ENCODE measurements around the gene ANO8. TPM values are rescaled to one million over a fixed set of nuclear protein-coding genes. Genes with fewer than 3 reads are reported as not detected.
"Not testable (repeated sequence)": the region's sequence is repeated elsewhere in the genome, so short reads cannot be mapped to it uniquely, and the experiment has no call there.

ANO8 gene
- total RNA-seq: 6.3 and 9.6 TPM in 2 replicates

GRCh38 chr19:17334414-17335409, at the start of gene ANO8:
Gene ANO8, minus strand, starts transcription at chr19:17334855. Its CDS starts 185 bp downstream, at chr19:17334670.
- peak; percentile 85 for DNase-seq (ENCODE audit: extremely low read depth, low read depth, low spot score)

- DNase-seq (ENCODE audit: extremely low read depth, low read depth, low spot score): no peak
These were observed 45.9 kb upstream of the ANO8 start for GRCh38 chr19:17380426-17381138.

DNA sequence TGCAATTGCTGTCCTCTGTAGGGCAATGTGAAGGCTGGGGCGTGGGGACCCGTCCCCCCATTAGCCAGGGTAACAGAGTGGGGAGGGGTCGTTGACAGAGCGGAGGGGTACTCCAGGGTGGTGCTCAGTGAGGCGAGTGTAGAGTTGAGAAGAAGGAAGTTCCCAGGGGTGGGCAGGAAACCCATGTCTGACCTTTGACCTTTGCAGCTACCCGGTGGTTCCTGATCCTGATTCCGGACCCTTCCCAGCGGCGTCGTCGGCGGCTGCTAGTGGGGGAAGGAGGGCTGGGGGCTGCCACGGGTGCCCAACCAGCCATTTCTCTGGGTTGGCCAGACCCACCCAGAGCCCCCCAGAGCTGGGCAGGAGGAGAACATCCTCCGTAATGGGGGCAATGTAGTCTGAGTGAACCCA, 44.6 kb upstream of the ANO8 start:
- DNase-seq (ENCODE audit: extremely low read depth, low read depth, low spot score): no peak

DNA sequence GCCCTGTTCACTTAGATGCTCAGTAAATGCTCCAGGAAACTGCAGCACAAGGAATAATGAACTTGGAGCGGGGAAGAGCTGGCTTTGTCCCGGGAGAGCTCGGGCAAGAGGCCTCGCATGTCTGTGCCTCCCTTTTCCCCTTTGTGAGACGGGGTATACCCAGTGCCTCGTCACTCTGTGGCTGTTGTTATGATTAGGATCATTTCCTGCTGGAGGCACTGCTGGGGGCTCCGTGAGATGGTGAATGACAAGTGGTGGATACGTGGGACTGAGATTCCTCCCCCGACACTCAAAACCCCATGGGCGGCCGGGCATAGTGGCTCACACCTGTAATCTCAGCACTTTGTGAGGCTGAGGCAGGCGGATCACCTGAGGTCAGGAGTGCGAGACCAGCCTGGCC, 43.6 kb upstream of the ANO8 start:
- DNase-seq (ENCODE audit: extremely low read depth, low read depth, low spot score): no peak

DNA sequence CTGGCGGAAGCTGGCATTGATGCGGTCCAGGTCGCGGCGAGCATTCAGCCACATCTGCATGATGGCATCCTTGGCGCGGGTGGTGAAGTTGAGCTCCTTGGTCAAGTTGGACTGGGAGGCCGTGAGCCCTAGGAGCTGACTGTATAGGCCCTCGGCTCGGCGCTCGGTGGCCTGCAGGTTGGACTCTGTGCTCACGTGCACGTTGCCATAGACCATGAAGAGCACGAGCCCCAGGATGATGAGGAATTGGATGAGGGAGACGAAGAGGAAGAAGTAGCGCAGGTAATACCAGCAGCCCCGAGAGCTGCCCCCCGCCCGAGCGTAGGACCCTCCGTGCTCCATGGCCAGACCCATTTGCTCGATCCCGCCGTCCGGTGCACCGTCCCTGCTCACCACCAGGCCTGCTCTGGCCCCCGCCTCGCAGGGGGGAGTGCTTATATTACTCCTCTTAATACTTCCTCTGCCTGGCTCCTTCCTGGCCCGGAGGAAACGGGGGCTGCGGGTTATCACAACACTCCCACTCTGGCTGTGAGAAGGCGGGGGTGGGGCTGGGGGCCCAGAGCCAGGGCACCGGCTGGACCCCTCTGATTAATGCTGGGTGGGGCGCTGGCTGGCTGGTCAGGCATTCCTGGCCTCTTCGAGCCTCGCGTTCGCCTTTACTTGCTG, 42.4 kb upstream of the ANO8 start, which contains the start of gene PLVAP:
PLVAP (minus strand) TSS at position 408 of the 666 bp plus-strand sequence; CDS start at position 354, 54 bp downstream.
- no peak for DNase-seq (ENCODE audit: extremely low read depth, low read depth, low spot score)

DNA sequence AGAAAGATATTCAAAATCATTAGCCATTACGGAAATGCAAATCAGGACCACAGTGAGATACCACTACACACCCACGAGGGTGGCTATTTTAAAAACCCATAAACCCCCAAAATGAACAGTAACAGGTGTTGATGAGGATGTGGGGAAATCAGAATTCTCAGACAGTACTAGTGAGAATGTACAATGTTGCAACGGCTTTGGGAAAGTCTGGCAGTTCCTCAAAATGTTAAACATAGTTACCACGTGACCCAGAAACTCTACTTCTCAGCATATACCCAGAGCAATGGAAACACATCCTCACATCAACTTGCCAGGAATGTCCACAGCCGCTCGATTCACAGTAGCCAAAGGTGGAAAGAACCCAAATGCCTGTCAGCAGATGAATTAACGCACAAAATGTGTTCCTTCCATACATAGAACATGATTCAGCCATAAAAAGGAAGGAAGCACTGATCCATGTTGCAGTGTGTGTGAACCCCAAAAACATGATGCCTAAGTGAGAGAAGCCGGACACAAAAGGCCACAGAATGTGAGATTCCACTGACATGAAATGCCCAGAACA, 35.5 kb upstream of the ANO8 start:
- DNase-seq (ENCODE audit: extremely low read depth, low read depth, low spot score): no peak

- no peak for DNase-seq (ENCODE audit: extremely low read depth, low read depth, low spot score)
These were observed 30.7 kb upstream of the ANO8 start for GRCh38 chr19:17365361-17365760.

DNA sequence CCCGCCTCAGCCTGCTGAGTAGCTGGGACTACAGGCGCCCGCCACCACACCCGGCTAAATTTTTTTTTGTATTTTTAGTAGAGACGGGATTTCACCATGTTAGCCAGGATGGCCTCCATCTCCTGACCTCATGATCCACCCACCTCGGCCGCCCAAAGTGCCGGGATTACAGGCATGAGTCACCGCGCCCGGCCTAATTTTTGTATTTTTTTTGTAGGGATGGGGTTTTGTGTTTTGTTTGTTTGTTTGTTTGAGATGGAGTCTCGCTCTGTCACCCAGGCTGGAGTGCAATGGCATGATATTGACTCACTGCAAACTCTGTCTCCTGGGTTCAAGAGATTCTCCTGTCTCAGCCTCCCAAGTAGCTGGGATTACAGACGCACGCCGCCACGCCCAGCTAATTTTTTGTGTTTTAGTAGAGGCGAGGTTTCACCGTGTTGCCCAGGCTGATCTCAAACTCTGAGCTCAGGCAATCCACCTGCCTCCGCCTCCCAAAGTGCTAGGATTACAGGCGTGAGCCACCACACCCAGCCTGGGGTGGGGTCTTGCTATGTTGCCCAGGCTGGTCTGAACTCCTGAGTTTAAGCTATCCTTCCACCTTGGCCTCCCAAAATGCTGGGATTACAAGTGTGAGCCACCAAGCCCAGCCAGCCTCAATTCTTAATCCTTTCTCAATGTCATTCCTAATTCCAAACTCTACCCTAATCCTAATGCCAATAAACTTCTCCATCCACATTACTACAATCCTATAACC, 29.4 kb upstream of the ANO8 start:
- DNase-seq (ENCODE audit: extremely low read depth, low read depth, low spot score): not testable (repeated sequence)

DNA sequence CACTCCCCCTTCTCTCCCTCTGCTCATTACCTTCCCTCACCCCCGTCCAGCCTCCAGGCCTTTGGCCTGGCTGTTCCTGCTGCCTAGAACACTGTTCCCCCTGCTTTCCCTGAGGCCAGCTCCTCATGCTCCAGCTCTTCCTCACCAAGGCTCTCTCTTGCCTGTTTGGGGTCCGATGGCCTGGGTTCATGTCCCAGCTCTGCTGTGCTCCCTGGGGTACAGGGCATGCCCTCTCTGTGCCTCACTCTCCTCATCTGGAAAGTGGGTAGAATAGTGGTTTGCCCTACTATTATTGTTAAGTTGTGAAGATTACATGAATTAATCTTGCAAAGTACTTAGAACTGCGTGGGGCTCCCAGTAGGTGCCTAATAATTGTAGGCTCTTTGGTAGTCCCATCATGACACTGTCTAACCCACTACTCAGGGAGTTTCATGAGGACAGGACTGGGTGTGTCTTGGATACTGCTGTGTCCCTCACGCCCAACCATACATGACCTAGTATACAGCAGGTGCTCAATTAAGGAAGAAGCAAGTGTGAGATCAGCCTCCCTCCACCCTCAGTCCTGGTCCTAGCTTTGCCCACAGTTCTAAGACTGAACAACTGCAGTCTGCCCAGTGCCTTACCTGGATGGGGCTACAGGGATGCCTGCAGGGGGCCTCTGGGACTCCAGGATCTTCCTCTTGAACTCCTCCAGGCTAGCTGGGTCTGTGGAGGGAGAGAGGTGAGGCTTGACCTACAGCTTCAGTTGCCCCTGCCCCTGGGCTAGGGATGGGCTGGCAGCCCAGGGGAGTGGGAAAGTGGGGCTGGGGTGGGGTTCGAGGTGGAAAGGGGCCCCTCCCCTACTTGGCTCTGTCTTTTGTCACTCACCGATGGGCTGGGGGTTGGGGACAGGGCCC, 25.5 kb upstream of the ANO8 start:
- no peak for DNase-seq (ENCODE audit: extremely low read depth, low read depth, low spot score)

GRCh38 chr19:17358395-17358794, 23.7 kb upstream of the ANO8 start:
- no peak for DNase-seq (ENCODE audit: extremely low read depth, low read depth, low spot score)

DNA sequence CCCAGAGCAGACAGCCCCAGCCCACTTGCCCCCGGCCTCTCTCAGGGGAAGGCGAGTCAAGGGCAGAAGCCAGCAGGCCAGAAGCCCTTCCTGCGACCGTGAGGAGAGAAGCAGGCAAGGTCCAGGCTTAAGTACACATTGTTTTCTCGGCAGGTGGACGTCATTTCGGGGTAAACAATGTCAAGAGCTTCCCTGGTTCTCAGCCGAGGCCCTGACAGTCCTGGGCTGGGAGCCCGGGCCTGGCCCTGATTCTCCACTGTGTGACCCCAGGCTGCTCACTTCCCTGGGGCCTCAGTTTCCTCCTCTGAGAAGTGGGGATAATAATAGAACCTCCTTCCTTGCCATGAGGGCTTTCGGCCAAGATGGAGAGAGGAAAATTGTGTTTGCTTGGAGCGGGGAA, 23.1 kb upstream of the ANO8 start:
- DNase-seq (ENCODE audit: extremely low read depth, low read depth, low spot score): no peak

- no peak for DNase-seq (ENCODE audit: extremely low read depth, low read depth, low spot score)
These were observed 22.5 kb upstream of the ANO8 start for GRCh38 chr19:17357078-17357666.

- no peak for DNase-seq (ENCODE audit: extremely low read depth, low read depth, low spot score)
These were observed 18.7 kb upstream of the ANO8 start for GRCh38 chr19:17353386-17353785.

DNA sequence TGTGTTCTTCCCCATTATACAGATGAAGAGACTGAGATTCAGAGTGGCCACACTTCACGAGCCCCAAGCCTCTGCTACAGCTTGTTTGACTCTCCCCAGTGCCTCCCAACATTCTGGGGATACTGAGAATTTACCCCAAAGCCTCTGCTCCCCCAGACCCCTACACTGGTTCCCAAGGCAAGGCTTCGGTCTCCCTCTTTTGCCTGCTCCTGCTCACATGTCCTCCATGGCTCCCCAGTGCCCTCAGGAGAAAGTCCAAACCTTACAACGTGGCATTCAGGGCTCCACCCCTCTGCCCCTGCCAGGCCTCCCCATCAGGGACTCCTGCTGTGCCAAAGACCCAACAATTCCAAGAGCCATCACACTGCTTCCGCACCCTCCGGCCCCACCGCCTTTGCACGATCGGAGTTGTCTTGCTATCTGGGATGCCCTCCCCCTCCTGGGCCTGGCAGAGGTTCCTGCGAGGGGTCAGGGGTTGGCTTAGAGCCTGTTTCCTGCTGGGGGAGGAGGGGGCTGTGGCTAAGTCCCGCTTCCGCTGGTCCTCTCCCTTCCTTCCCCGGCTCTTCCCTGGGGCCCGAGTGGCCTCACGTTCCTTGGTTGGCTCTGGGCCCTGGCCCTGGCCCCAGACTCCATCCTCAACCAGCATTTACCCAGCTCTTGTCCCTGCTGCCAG, 18.1 kb upstream of the ANO8 start:
- DNase-seq (ENCODE audit: extremely low read depth, low read depth, low spot score): no peak

DNA sequence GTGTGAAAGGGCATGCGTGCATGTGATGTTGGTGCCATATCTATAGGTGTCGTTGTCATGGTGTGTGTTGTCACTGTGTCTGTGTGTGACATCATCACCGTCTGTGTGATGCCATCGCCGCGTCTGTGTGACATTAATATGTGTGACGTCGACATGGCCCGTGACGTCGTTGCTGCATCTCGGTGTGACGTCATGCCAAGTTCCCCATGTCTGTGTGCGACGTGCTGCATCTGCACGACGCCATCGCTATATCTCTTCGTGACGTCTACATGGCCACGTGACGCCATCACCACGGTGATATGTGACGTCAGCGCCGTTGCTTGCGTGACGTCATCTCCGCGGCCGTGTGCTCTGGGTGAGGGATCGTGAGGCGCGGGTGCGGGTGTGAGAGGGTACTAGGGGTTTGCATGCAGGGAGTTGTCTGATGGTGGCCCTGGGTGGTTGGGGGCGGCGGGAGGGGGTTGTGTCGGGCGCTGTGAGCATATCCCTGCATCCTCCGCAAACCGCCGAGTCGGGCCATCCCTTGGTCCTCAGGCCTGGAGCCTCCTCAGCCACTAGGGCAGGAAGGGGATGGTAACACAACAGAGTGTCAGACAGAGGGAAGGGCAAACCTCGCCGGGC, 17.3 kb upstream of the ANO8 start:
- DNase-seq (ENCODE audit: extremely low read depth, low read depth, low spot score): no peak

GRCh38 chr19:17348700-17349099, 14.0 kb upstream of the ANO8 start:
- DNase-seq (ENCODE audit: extremely low read depth, low read depth, low spot score): no peak

- DNase-seq (ENCODE audit: extremely low read depth, low read depth, low spot score): no peak
These were observed 13.2 kb upstream of the ANO8 start for GRCh38 chr19:17347877-17348276.

DNA sequence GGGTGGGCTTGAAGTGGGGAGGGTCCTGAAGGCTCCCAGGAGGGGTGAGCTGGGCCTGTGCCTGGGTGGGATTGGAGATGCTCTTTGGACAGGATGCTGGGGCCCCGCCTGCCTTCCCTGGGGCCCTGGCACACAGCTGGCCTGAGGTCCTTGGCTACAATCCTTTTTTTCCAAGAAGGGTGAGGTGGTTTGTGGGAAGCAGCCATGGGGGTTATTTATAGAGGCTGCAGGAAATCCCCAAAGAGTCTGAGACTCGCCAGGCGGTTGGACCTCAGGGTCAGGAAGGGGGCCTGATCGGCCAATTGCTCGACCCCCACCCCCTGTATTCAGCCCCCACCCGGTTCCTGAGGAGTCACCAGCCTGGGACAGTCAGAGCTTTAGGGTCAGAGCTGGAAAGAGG, 12.7 kb upstream of the ANO8 start:
- DNase-seq (ENCODE audit: extremely low read depth, low read depth, low spot score): no peak

Data from glomerular endothelial cell (primary cell).